GM21423 (cell line): ENCODE measurements around the gene ZNF407.
A peak's percentile ranks its signal among the peaks of the same experiment; 100 is the strongest.
"Not testable (repeated sequence)": the region's sequence is repeated elsewhere in the genome, so short reads cannot be mapped to it uniquely, and the experiment has no call there.

Experiments
- ATAC-seq: cut with Tn5 transposase; IDR thresholded peaks from one replicate; pipeline ENCODE4 v1.9.1; 2021; ENCODE audit warnings: mild to moderate bottlenecking, moderate library complexity; ENCODE audit not compliant: unreplicated experiment

Gene ZNF407

DNA sequence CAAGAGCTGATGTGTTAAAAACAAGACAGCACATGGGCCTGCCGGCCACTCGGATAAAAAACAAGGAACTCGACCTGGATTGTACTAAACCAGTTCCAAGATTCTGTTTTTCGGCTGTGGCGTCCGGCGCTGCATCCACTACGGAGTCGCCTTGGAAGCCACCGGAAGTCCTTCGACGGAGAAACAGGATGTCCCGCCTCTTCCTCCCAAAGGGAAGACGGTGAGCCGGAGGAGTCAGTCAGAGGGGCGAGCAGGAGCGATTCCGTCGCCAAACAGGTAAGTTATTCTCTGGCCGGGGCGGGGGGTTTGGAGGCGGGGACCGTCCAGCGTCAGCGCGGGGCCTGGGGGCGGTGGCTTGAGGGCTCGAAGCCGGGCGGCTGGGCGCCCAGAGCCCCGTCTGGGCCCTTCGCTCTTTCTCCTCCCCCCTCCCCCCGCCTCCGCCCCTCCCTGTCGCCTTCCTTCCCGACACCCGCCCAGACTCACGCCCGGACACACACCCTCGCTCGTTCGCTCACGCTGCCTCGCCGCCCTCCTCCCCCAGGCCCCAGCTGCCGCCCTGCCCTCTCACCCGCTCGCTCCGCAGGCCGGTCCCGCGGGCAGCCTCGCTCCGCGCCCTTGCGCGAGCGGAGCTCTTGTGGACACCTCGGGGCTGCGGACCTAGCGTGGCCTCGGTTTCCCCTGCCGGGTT is at the start of gene ZNF407:
Gene ZNF407, plus strand, starts transcription at position 209 of the 688 bp plus-strand sequence. CDS start 33,150 bp downstream, outside the sequence.
- ATAC-seq, result peak; percentile 69

GRCh38 chr18:74549591-74550104 is 48.0 kb upstream of the ZNF407 start:
- ATAC-seq, result no peak

DNA sequence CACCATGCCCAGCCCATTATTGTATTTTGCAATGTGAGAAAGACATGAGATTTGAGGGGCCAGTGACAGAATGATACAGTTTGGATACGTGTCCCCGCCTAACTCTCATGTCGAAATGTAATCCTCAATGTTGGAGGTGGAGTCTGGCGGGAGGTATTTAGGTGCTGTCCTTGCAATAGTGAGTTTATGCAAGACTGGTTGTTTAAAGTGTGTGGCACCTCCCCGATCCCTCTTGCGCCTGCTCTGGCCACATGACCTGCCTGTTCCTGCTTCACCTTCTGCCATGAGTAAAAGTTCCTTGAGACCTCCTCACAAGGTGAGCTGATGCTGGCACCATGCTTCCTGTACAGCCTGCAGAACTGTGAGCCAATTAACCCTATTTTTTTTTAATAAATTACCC is 46.8 kb upstream of the ZNF407 start:
- no peak for ATAC-seq

GRCh38 chr18:74551452-74551851 is 46.2 kb upstream of the ZNF407 start:
- ATAC-seq, result no peak

DNA sequence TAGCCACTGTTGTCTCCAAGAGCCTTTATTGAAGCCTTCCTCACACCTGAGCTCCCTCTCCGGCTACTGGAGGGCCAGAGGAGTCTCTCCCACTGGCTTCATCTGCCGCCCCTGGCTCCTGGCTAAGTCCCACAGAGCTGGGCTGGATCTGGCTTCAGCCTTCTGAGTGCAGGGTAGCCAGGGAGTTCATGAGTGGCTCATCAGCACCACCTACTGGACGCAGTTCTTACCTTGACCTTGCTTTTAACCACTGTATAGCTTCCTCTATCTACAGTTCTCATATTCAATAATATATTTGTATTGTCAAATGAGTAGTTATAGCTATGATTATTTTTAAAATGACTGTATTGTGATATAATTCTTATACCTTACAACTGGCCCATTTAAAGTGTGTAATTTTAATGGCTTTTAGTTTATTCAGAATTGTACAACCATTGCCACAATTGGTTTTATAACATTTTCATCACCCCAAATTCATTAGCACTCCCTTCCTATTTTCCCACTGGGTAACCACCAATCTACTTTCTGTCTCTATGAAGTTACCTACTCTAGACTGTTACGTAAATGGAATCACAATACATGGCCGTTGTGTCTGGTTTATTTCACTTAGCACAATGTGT is 45.6 kb upstream of the ZNF407 start:
- peak; percentile 99 for ATAC-seq

GRCh38 chr18:74556126-74556525 is 41.5 kb upstream of the ZNF407 start:
- no peak for ATAC-seq

- no peak for ATAC-seq
Observed at GRCh38 chr18:74558096-74558495, 39.6 kb upstream of the ZNF407 start.

GRCh38 chr18:74562131-74562730 is 35.4 kb upstream of the ZNF407 start:
- no peak for ATAC-seq

GRCh38 chr18:74562775-74563174 is 34.9 kb upstream of the ZNF407 start:
- ATAC-seq, result no peak

DNA sequence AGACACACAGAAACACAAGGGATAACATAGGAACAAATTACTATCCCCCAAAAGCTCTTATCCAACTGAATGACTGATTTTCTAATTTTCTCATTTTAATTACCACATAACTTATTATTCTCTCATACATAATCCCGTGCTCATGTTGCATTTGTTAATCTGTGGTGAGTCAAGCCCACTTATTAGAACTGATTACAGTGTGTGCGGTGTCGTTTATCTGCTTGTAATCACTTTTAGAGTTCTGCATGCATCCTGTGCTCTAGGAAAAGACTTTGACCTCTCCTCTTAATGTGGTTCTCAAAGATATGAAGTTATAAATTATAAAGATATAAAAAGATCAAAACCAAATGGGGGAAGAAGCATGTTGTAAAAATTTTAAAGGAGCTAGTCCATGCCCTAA is 33.7 kb upstream of the ZNF407 start:
- no peak for ATAC-seq

DNA sequence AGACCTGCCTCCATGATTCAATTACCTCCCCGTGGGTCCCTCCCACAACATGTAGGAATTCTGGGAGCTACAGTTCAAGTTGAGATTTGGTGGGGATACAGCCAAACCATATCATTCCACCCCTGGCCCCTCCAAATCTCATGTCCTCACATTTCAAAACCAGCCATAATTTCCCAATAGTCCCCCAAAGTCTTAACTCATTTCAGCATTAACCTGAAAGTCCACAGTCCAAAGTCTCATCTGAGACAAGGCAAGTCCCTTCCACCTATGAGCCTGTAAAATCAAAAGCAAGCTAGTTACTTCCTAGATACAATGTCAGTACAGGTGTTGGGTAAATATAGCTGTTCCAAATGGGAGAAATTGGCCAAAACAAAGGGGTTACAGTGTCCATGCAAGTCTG is 32.5 kb upstream of the ZNF407 start:
- not testable (repeated sequence) for ATAC-seq

- not testable (repeated sequence) for ATAC-seq
Observed at GRCh38 chr18:74565993-74566392, 31.7 kb upstream of the ZNF407 start.

GRCh38 chr18:74567822-74568221 is 29.8 kb upstream of the ZNF407 start:
- ATAC-seq, result no peak

- no peak for ATAC-seq
Observed at GRCh38 chr18:74569401-74569800, 28.3 kb upstream of the ZNF407 start.

GRCh38 chr18:74570266-74570665 is 27.4 kb upstream of the ZNF407 start:
- no peak for ATAC-seq

- ATAC-seq, result no peak
Observed at GRCh38 chr18:74571895-74572680, 25.6 kb upstream of the ZNF407 start.

DNA sequence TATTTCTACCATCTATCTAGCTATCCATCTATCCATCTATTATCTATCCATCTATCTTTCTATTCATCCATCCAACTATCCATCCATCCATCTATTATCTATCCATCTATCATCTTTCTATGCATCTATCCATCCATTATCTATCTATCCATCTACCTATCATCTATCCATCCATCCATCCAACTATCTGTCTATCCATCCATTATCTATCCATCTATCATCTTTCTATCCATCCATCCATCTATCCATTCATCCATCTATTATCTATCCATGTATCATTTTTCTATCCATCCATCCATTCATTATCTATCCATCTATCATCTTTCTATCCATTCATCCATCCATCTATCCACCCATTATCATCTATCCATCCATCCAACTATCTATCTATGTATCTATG is 24.6 kb upstream of the ZNF407 start:
- ATAC-seq, result no peak

GRCh38 chr18:74574916-74575315 is 22.8 kb upstream of the ZNF407 start:
- ATAC-seq, result no peak

DNA sequence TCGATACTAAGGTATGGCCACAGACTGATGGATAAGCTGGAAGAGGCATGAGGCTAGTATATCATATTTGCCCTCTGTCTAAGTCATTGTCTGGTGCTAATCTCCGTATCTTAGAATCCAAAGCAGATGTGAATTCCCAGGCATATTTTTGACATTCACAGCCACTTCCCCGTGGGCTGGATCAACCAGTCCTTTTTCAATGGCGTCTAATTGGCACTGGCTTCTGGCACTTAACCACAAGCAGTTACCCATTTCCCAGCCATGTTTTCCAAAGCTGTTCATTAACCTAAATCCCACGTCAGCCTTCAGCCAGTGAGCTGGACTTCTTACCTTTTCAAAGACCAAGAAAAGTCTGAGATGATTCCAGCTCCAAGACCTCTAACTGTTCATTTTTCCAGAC is 20.7 kb upstream of the ZNF407 start:
- no peak for ATAC-seq

DNA sequence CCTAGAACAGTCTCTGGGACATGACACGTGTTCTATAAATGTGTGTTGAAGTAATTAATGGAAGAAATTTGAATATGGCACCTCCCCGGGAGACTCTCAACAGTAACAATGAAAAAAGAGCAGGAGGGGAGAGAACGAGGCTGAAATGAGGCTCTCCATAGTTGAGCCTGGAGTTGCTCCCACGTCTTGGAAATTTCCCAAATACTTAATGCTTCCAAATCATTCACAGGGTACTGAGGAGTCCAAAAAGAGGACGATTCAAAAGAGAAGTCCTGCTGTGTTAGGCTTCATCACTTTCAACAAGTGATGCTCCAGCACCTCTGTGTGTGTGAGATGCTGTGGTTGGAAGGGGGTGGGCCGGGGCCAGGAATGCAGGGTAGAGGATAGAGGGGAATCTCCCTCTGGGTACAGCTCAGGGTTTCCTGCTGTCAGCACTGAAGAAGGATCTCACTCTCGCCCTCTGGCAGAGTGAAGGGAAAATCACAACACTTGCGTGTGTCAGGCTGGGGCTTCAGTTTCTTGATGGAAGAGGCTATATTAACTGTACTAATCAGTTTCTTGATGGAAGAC is 18.1 kb upstream of the ZNF407 start:
- no peak for ATAC-seq

- no peak for ATAC-seq
Observed at GRCh38 chr18:74582642-74583041, 15.0 kb upstream of the ZNF407 start.
